ENCODE results near the gene MARCHF10.

Gene MARCHF10

DNA sequence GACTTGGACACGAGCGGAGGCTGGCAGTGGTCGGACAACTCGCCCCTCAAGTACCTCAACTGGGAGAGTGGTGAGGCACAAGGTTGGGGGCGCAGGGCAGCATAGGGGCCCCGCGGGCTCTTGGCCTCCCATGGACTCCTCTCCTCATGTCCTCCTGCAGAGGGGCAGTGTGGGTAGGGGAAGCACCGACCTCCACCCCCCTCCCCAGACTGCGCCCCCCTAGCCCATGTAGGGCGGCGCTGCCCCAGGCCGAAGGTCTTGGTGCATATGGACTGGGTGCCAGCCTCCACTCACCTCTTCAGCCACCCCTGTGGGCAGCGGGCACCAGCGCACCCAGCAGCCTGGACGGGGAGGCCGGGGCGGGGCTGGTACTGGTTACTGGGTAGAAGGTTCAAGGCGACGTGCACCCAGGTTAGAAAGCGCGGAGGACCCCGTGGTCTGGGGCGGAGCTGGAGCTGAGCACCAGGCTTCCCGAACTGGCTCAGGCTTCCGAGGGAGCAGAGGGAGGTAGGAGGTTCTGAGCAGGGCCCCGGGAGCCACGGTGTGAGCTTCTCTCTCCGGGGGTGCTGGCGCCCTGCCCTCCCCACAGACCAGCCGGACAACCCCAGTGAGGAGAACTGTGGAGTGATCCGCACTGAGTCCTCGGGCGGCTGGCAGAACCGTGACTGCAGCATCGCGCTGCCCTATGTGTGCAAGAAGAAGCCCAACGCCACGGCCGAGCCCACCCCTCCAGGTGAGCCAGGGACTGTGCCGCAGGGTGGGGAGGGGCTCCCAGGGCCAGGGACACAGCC lies 141.1 kb downstream of the MARCHF10 start:
- no peak for DNase-seq (ENCODE audit: low read depth)
- TF ChIP-seq, protein P1, sequence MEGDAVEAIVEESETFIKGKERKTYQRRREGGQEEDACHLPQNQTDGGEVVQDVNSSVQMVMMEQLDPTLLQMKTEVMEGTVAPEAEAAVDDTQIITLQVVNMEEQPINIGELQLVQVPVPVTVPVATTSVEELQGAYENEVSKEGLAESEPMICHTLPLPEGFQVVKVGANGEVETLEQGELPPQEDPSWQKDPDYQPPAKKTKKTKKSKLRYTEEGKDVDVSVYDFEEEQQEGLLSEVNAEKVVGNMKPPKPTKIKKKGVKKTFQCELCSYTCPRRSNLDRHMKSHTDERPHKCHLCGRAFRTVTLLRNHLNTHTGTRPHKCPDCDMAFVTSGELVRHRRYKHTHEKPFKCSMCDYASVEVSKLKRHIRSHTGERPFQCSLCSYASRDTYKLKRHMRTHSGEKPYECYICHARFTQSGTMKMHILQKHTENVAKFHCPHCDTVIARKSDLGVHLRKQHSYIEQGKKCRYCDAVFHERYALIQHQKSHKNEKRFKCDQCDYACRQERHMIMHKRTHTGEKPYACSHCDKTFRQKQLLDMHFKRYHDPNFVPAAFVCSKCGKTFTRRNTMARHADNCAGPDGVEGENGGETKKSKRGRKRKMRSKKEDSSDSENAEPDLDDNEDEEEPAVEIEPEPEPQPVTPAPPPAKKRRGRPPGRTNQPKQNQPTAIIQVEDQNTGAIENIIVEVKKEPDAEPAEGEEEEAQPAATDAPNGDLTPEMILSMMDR (IDR thresholded peaks at IDR 0.05; ENCODE audit: low read depth, low read length), result no peak
- TF ChIP-seq POLR2A (IDR thresholded peaks at IDR 0.05; ENCODE audit: extremely low read depth, insufficient read length) (no peak), MYC (IDR thresholded peaks at IDR 0.05; ENCODE audit: low read depth, low read length) (no peak)
- TF ChIP-seq, protein P2, sequence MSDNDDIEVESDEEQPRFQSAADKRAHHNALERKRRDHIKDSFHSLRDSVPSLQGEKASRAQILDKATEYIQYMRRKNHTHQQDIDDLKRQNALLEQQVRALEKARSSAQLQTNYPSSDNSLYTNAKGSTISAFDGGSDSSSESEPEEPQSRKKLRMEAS (IDR thresholded peaks at IDR 0.05; ENCODE audit: low read depth, low read length), result no peak
- no peak overlapping the region for H3K4me3 ChIP-seq (ENCODE audit: low read depth, low read length)

DNA sequence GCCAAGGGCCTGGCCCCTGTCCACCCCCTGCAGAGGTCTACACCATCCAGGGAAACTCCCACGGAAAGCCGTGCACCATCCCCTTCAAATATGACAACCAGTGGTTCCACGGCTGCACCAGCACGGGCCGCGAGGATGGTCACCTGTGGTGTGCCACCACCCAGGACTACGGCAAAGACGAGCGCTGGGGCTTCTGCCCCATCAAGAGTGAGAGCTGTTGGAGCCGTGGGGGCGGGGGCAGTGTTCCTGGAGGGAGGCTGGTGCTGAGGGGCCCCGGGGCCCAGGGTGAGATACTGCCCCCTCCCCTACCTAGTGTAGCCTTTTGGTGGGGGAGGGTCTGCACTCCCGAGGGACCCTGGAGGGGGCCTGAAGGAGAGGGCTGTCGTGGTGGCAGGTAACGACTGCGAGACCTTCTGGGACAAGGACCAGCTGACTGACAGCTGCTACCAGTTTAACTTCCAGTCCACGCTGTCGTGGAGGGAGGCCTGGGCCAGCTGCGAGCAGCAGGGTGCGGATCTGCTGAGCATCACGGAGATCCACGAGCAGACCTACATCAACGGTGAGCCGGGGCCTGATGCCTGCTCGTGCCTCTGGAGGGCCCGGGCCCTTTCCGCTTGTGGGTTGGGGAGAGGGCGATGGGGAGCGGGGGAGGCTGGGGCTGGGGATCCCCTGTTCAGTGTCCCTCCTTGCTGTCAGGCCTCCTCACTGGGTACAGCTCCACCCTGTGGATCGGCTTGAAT lies 141.9 kb downstream of the MARCHF10 start:
- DNase-seq (ENCODE audit: low read depth), result no peak
- no peak overlapping the region for H3K4me3 ChIP-seq (ENCODE audit: low read depth, low read length)
- TF ChIP-seq, protein P1 (IDR thresholded peaks at IDR 0.05; ENCODE audit: low read depth, low read length), result no peak
- TF ChIP-seq, protein P2 (IDR thresholded peaks at IDR 0.05; ENCODE audit: low read depth, low read length), result no peak
- TF ChIP-seq MYC (IDR thresholded peaks at IDR 0.05; ENCODE audit: low read depth, low read length), result no peak
- no peak for TF ChIP-seq POLR2A (IDR thresholded peaks at IDR 0.05; ENCODE audit: extremely low read depth, insufficient read length)

DNA sequence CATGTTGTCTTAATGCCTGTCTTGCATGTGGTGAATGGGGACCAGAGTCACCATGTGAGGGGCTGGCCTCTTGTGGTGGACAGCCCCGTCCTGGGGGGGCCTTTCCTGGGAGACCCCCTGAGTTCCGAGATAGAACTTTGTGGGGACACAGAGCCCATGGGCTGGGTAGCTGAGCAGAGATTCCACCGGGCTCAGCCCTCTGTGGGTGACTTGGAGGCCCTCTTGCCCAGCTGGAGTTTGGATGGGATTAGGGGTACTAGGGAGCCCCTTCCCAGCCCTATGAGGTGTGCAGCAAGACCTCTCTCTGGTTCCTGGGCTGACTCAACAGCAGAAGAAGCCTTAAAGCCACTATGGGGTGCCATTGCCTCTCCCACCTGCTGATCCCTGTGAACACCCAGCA lies 142.5 kb downstream of the MARCHF10 start:
- no peak overlapping the region for H3K4me3 ChIP-seq (ENCODE audit: low read depth, low read length)
- TF ChIP-seq, protein P1 (IDR thresholded peaks at IDR 0.05; ENCODE audit: low read depth, low read length), result no peak
- TF ChIP-seq POLR2A (IDR thresholded peaks at IDR 0.05; ENCODE audit: extremely low read depth, insufficient read length), result no peak
- TF ChIP-seq MYC (IDR thresholded peaks at IDR 0.05; ENCODE audit: low read depth, low read length), result no peak
- TF ChIP-seq, protein P2 (IDR thresholded peaks at IDR 0.05; ENCODE audit: low read depth, low read length), result no peak
- no peak for DNase-seq (ENCODE audit: low read depth)

- no peak for DNase-seq (ENCODE audit: low read depth)
- no peak overlapping the region for H3K4me3 ChIP-seq (ENCODE audit: low read depth, low read length)
- TF ChIP-seq, protein P2 (IDR thresholded peaks at IDR 0.05; ENCODE audit: low read depth, low read length), result no peak
- TF ChIP-seq, protein P1 (IDR thresholded peaks at IDR 0.05; ENCODE audit: low read depth, low read length), result no peak
- no peak for TF ChIP-seq POLR2A (IDR thresholded peaks at IDR 0.05; ENCODE audit: extremely low read depth, insufficient read length)
- no peak for TF ChIP-seq MYC (IDR thresholded peaks at IDR 0.05; ENCODE audit: low read depth, low read length)
These were observed 143.6 kb downstream of the MARCHF10 start for GRCh38 chr17:62664336-62665120.

DNA sequence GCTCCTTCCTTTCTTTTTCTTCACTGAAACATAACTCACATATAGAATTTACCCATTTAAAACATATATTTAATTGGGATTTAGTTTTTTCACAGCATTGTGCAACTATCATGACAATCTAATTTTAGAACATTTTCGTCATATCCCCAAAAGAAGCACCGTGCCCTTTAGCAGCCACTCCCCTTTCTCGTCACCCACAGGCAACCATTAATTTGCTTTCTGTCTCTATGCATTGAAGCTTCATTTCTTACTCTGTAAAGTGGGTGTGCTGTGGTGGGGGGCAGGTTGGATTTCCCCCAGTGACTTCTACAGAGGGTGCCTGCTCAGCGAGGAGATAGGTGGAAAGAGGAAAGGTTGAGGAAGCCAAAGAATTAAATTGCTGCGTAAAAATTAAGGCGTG lies 144.8 kb downstream of the MARCHF10 start:
- H3K4me3 ChIP-seq (ENCODE audit: low read depth, low read length), result no peak overlapping the region
- DNase-seq (ENCODE audit: low read depth), result no peak
- TF ChIP-seq, protein P1 (IDR thresholded peaks at IDR 0.05; ENCODE audit: low read depth, low read length), result no peak
- TF ChIP-seq POLR2A (IDR thresholded peaks at IDR 0.05; ENCODE audit: extremely low read depth, insufficient read length) (no peak), MYC (IDR thresholded peaks at IDR 0.05; ENCODE audit: low read depth, low read length) (no peak)
- TF ChIP-seq, protein P2 (IDR thresholded peaks at IDR 0.05; ENCODE audit: low read depth, low read length), result no peak

Measured in NB4 (cell line).